Lower leg skin (tissue), 3 donors: ENCODE measurements around the gene MAST4.

Experiments
- POLR2A ChIP-seq, 2 donors: fragments of 450-650 bp; IDR thresholded peaks; one replicate each; pipeline ENCODE4 v1.6.1; 2016 to 2017; ENCODE audit warnings: antibody characterized with exemption in 2 of 2, mild to moderate bottlenecking in 1 of 2, moderate library complexity in 1 of 2
- TF ChIP-seq, protein P1 (sequence below), 3 donors: fragments of 450-650 bp; IDR thresholded peaks; one replicate each; pipeline ENCODE4 v1.5.1; 2016; ENCODE audit warnings: antibody characterized with exemption in 3 of 3, mild to moderate bottlenecking in 3 of 3, moderate library complexity in 2 of 3

DNA sequence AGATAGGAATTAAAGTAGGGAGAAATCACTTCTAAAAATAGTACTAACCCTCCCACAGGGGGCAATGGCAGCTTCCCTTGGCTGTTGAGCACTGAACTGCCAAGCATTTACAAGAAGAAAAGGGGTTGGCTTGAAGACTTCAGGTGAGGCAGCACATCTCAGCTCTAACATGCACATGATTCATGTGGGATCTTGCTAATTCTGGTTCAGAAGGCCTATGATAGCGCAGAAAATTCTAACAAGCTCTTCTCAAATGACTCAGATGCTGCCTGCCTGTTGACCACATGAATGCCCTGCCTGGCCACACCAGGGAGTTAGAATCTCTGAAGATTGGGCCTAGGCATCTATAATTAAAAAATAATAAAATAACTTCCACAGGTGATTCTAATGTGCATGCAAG is 577.8 kb downstream of the MAST4 start:
- TF ChIP-seq, protein P1, sequence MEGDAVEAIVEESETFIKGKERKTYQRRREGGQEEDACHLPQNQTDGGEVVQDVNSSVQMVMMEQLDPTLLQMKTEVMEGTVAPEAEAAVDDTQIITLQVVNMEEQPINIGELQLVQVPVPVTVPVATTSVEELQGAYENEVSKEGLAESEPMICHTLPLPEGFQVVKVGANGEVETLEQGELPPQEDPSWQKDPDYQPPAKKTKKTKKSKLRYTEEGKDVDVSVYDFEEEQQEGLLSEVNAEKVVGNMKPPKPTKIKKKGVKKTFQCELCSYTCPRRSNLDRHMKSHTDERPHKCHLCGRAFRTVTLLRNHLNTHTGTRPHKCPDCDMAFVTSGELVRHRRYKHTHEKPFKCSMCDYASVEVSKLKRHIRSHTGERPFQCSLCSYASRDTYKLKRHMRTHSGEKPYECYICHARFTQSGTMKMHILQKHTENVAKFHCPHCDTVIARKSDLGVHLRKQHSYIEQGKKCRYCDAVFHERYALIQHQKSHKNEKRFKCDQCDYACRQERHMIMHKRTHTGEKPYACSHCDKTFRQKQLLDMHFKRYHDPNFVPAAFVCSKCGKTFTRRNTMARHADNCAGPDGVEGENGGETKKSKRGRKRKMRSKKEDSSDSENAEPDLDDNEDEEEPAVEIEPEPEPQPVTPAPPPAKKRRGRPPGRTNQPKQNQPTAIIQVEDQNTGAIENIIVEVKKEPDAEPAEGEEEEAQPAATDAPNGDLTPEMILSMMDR (IDR thresholded peaks at IDR 0.05) = no peak
- no peak for TF ChIP-seq POLR2A (IDR thresholded peaks at IDR 0.05)
